Heart right ventricle (tissue), 16 donors: Measurements from ENCODE around the gene ASCC1. TPM values are rescaled to one million over a fixed set of nuclear protein-coding genes. Genes with fewer than 3 reads are reported as not detected.

Source experiments
- ATAC-seq, 8 donors: fragments of 200-7000 bp; cut with Tn5 transposase; one replicate each; pipeline ENCODE4 v1.9.1; 2020; ENCODE audit warnings: mild to moderate bottlenecking in 8 of 8, moderate library complexity in 8 of 8, moderate number of reproducible peaks in 1 of 8
- DNase-seq, 2 donors: peaks; one replicate each; pipeline ENCODE4 v3.0.0-alpha.2; 2020
- H3K27ac ChIP-seq, 10 donors: fragments of 200-600 bp; sonication (generic) in 2 of 10; one replicate each; pipeline versions ENCODE4 v1.5.0 to v1.8.0; 2020 to 2022; ENCODE audit warnings: mild to moderate bottlenecking in 3 of 10
- H3K27me3 ChIP-seq, 7 donors: fragments of 200-600 bp; one replicate each; pipeline ENCODE4 v1.8.0; 2021 to 2022; ENCODE audit warnings: mild to moderate bottlenecking in 2 of 7
- H3K36me3 ChIP-seq, 9 donors: fragments of 200-600 bp; sonication (generic) in 1 of 9; one replicate each; pipeline versions ENCODE4 v1.5.0 to v1.8.0; 2020 to 2022; ENCODE audit warnings: mild to moderate bottlenecking in 2 of 9
- H3K4me1 ChIP-seq, 9 donors: fragments of 200-600 bp; sonication (generic) in 1 of 9; one replicate each; pipeline versions ENCODE4 v1.5.0 to v1.8.0; 2020 to 2022; ENCODE audit warnings: mild to moderate bottlenecking in 4 of 9
- H3K4me3 ChIP-seq, 10 donors: fragments of 200-600 bp; sonication (generic) in 2 of 10; one replicate each; pipeline versions ENCODE4 v1.5.0 to v1.8.0; 2020 to 2022; ENCODE audit warnings: mild to moderate bottlenecking in 7 of 10, moderate library complexity in 2 of 10
- H3K9me3 ChIP-seq, 11 donors: fragments of 200-600 bp in 10 of 11; sonication (generic) in 2 of 11; one replicate each; pipeline versions ENCODE4 v1.5.0 to v1.8.0; 2013 to 2022; ENCODE audit warnings: mild to moderate bottlenecking in 2 of 11, control low read depth in 1 of 11, moderate library complexity in 1 of 11
- CTCF ChIP-seq, 9 donors: fragments of 200-600 bp; sonication (generic) in 2 of 9; IDR thresholded peaks; one replicate each; pipeline versions ENCODE4 v1.5.0 to v1.8.0; 2021 to 2022; ENCODE audit warnings: antibody characterized with exemption in 9 of 9, mild to moderate bottlenecking in 5 of 9, moderate library complexity in 1 of 9
- WGBS, 2 donors: extraction: QIAGEN DNeasy Blood & Tissue Kit; methylation state at CpG; one replicate each; pipeline ENCODE4 v1.1.7; 2013; ENCODE audit warnings: inconsistent platforms in 1 of 2; 5-methylcytosine and 5-hydroxymethylcytosine counted together
- intact Hi-C, 10 donors: fragments of 100-400 bp; cut with DNase I; formaldehyde crosslinking; loops; one replicate each; pipeline versions ENCODE4 v1.11.1 to v1.14.2; 2022
- polyA plus RNA-seq, 2 donors: library from polyadenylated mRNA; stranded (reverse); fragments of 200-250 nt; gene quantifications; one replicate each; pipeline ENCODE4 v1.2.3, GENCODE V29; 2013
- total RNA-seq, 10 donors: library from RNA; stranded (reverse); fragmentation: NEBNext Ultra II Directional in 3 of 10; extraction: Animal tissue kit (Norgen Biotek cat#: 25700) in 3 of 10; gene quantifications; one replicate each; pipeline versions ENCODE4 v1.2.1 to v1.2.4, GENCODE V29; 2021 to 2023
- donor health status: Arrhythmogenic right ventricular cardiomyopathy.
- donor health status: ischemic (EF 13 %, LVEDD 7.1; RV severe dilation, severe dysfunction).
- donor health status: healthy with polysubstance abuse.
- donor health status: DM: no; HTN: yes; CAD: no.
- donor health status: DM: no; HTN: no; CAD: no.
- donor health status: ischemic (EF 25% LVEDD 6.9; RV normal size, moderate dysfunction).
- donor health status: ischemic (EF 25% LVEDD 5.7; RV mildly dilated, moderate dysfunction).
- donor health status: healthy.
- donor health status: DM: yes; HTN: yes; CAD: no.
- donor health status: Ischemic cardiomyopathy.
- donor health status: ischemic (EF 35%, LVEDD 5.7; RV mildly dilated, moderate dysfunction).
- donor health status: nonischemic (EF 11% LVEDD 7.7; RV severe dilation, severe dysfunction).
- donor health status: DM: yes; HTN: yes; CAD: no.
- donor health status: PGD.
- donor health status: ischemic (EF 29% LVEDD 5.4; RV normal size, mild dysfunction).
- donor health status: nonischemic (EF 23%, LVEDD 6.1; RV moderate dilation, normal function).

ASCC1 gene
- total and polyA plus RNA-seq, 12 donors, result 8.4 to 40.5 (median 33.0) TPM

GRCh38 chr10:72122221-72122620, 93.9 kb downstream of the ASCC1 start:
- no peak for ATAC-seq
- intact Hi-C loops, result loop anchor here in 1 of 10 donors (10.0 kb wide), 1 partner anchor 93 kb away; the partner anchor contains the start of genes ANAPC16 and ASCC1

GRCh38 chr10:72121389-72121788, 94.7 kb downstream of the ASCC1 start:
- intact Hi-C loops, result loop anchor here in 1 of 10 donors (10.0 kb wide), 1 partner anchor 93 kb away; the partner anchor contains the start of genes ANAPC16 and ASCC1

More at GRCh38 chr10:72122221-72122620, 93.9 kb downstream of the ASCC1 start:
- TF ChIP-seq CTCF (IDR thresholded peaks at IDR 0.05), result no peak
- Histone ChIP-seq H3K27ac (no peak overlapping the region), H3K4me3 (no peak overlapping the region), H3K36me3 (peaks cover 0 to 33% (median 0%) of the 10 kb centered on the region in 9 donors), H3K9me3 (no peaks in the 10 kb centered on the region), H3K4me1 (peaks cover 0 to 25% (median 6%) of the 10 kb centered on the region in 9 donors), H3K27me3 (no peaks in the 10 kb centered on the region)
- WGBS, 2 donors, result 96 to 97% methylated on average over 4 of the region's 4 CpGs
- no peak for DNase-seq

GRCh38 chr10:72116372-72116771, 99.7 kb downstream of the ASCC1 start:
- Histone ChIP-seq H3K9me3 (peaks cover 0 to 10% (median 0%) of the 10 kb centered on the region in 11 donors), H3K27me3 (no peaks in the 10 kb centered on the region), H3K27ac (no peak overlapping the region), H3K4me1 (peaks cover 0 to 13% (median 6%) of the 10 kb centered on the region in 9 donors), H3K36me3 (peaks cover 0 to 17% (median 0%) of the 10 kb centered on the region in 9 donors), H3K4me3 (no peak overlapping the region)
- ATAC-seq (no peak), DNase-seq (no peak)
- TF ChIP-seq CTCF (IDR thresholded peaks at IDR 0.05), result no peak
- WGBS, 2 donors, result 98 to 100% methylated on average over 2 of the region's 2 CpGs
- intact Hi-C loops, result loop anchor here in 1 of 10 donors (10.0 kb wide), 1 partner anchor 108 kb away; no protein-coding TSS in a partner anchor

More at GRCh38 chr10:72121389-72121788, 94.7 kb downstream of the ASCC1 start:
- ATAC-seq (no peak), DNase-seq (no peak)
- Histone ChIP-seq H3K27me3 (no peaks in the 10 kb centered on the region), H3K4me1 (peaks cover 0 to 25% (median 6%) of the 10 kb centered on the region in 9 donors), H3K27ac (no peak overlapping the region), H3K4me3 (no peak overlapping the region), H3K9me3 (peaks cover 0 to 7% (median 0%) of the 10 kb centered on the region in 11 donors), H3K36me3 (peaks cover 0 to 25% (median 0%) of the 10 kb centered on the region in 9 donors)
- WGBS, 2 donors, result 98 to 100% methylated on average over 1 of the region's 1 CpG
- no peak for TF ChIP-seq CTCF (IDR thresholded peaks at IDR 0.05)

GRCh38 chr10:72114706-72115450, 101.2 kb downstream of the ASCC1 start:
- Histone ChIP-seq H3K27me3 (no peaks in the 10 kb centered on the region), H3K4me1 (peaks cover 0 to 25% (median 11%) of the 10 kb centered on the region in 9 donors), H3K4me3 (no peak overlapping the region), H3K36me3 (peaks cover 0 to 15% (median 0%) of the 10 kb centered on the region in 9 donors), H3K27ac (peak overlapping the region in 1 of 10 donors; percentile 20), H3K9me3 (peaks cover 0 to 10% (median 0%) of the 10 kb centered on the region in 11 donors)
- DNase-seq (no peak), ATAC-seq (no peak)
- TF ChIP-seq CTCF (IDR thresholded peaks at IDR 0.05), result no peak
- 76 to 77% methylated on average over 2 of the region's 2 CpGs for WGBS, 2 donors
- intact Hi-C loops, result loop anchor here in 1 of 10 donors (10.0 kb wide), 1 partner anchor 110 kb away; no protein-coding TSS in a partner anchor
